Measurements from ENCODE around the gene BTD. TPM values are rescaled to one million over a fixed set of nuclear protein-coding genes. Genes with fewer than 3 reads are reported as not detected.

Gene BTD
- polyA plus RNA-seq, 6 donors from 2014 or later, result 10.9 to 18.0 (median 12.5) TPM

Other genes starting within 250 kb of the BTD start
- gene METTL6, start 174.2 kb upstream of the BTD start, polyA plus RNA-seq (ENCODE audit: low read depth in 6 of 6), result 10 to 100 TPM; 15.1 to 25.1 (median 17.0) TPM
- gene EAF1, start 174.1 kb upstream of the BTD start, polyA plus RNA-seq (ENCODE audit: low read depth in 6 of 6), result 1 to 10 TPM; 3.8 to 9.4 (median 6.8) TPM
- gene COLQ, start 80.0 kb upstream of the BTD start, polyA plus RNA-seq (ENCODE audit: low read depth in 6 of 6), result under 1 TPM in 2 of 6 donors, not detected in 4; 0.17 to 0.45 TPM
- gene HACL1, start 176 bp upstream of the BTD start, polyA plus RNA-seq (ENCODE audit: low read depth in 6 of 6), result 10 to 100 TPM; 25.5 to 46.4 (median 36.5) TPM
- gene ANKRD28, start 196.2 kb downstream of the BTD start, polyA plus RNA-seq (ENCODE audit: low read depth in 6 of 6), result 10 to 100 TPM in 3 of 6 donors, 1 to 10 TPM in 3; 5.6 to 13.2 (median 10.5) TPM